DND-41 (cell line): ENCODE results near the gene SEMA5B.

Experiments used
- ATAC-seq: fragments of 200-7000 bp; cut with Tn5 transposase; 3 replicates; pipeline ENCODE4 v1.9.1; 2021; ENCODE audit warnings: low read depth; ENCODE audit not compliant: insufficient read depth
- DNase-seq: peaks from one replicate; pipeline ENCODE4 v3.0.0-alpha.2; 2020
- H2AFZ ChIP-seq: 2 replicates; pipeline ENCODE4 v1.6.0; 2012; ENCODE audit warnings: low read depth, low read length
- H3K27ac ChIP-seq: 2 replicates; pipeline ENCODE4 v1.5.1; 2012; ENCODE audit warnings: low read length, inconsistent platforms
- H3K27me3 ChIP-seq: fragments of 200-600 bp; sonication (generic); 2 replicates; pipeline ENCODE4 v1.6.0; 2012; ENCODE audit warnings: low read length, mild to moderate bottlenecking, inconsistent platforms; ENCODE audit not compliant: insufficient read depth, poor library complexity
- H3K36me3 ChIP-seq: 2 replicates; pipeline ENCODE4 v1.5.1; 2012; ENCODE audit warnings: low read length, inconsistent platforms; ENCODE audit not compliant: insufficient read depth
- H3K4me1 ChIP-seq: 2 replicates; pipeline ENCODE4 v1.5.1; 2012; ENCODE audit warnings: mild to moderate bottlenecking, low read length; ENCODE audit not compliant: insufficient read depth
- H3K4me2 ChIP-seq: 2 replicates; pipeline ENCODE4 v1.6.0; 2012; ENCODE audit warnings: mild to moderate bottlenecking, moderate library complexity, low read length, inconsistent platforms; ENCODE audit not compliant: insufficient read depth
- H3K4me3 ChIP-seq, 2 experiments: fragments of 200-600 bp in 1 of 2; shearing (Covaris generic) in 1 of 2; 2 replicates each; pipeline ENCODE4 v1.5.1; 2012 to 2016; ENCODE audit warnings: inconsistent platforms in 2 of 2, low read length in 2 of 2, mild to moderate bottlenecking in 2 of 2, low read depth in 1 of 2, moderate library complexity in 1 of 2
- H3K79me2 ChIP-seq: 2 replicates; pipeline ENCODE4 v1.6.0; 2012; ENCODE audit warnings: low read length, inconsistent platforms; ENCODE audit not compliant: insufficient read depth
- H3K9ac ChIP-seq: 2 replicates; pipeline ENCODE4 v1.6.0; 2012; ENCODE audit warnings: low read depth, mild to moderate bottlenecking, inconsistent platforms, low read length, moderate library complexity
- H3K9me3 ChIP-seq: 2 replicates; pipeline ENCODE4 v1.5.1; 2012; ENCODE audit warnings: low read length, moderate library complexity, mild to moderate bottlenecking, inconsistent platforms; ENCODE audit not compliant: insufficient read depth, severe bottlenecking
- H4K20me1 ChIP-seq: 2 replicates; pipeline ENCODE4 v1.6.0; 2012; ENCODE audit warnings: low read length; ENCODE audit not compliant: insufficient read depth
- EZH2 ChIP-seq: IDR thresholded peaks from 3 replicates; pipeline ENCODE4 v1.6.1; 2012; ENCODE audit warnings: borderline replicate concordance, low read depth, mild to moderate bottlenecking, moderate library complexity, low read length, inconsistent platforms; ENCODE audit not compliant: severe bottlenecking
- TF ChIP-seq, protein P1 (sequence below): IDR thresholded peaks from 2 replicates; pipeline ENCODE4 v1.5.1; 2012; ENCODE audit warnings: borderline replicate concordance, low read length, moderate library complexity, mild to moderate bottlenecking; ENCODE audit not compliant: poor library complexity, severe bottlenecking; ENCODE audit errors: extremely low read depth

The SEMA5B gene

GRCh38 chr3:122986693-122987179 is 40.8 kb downstream of the SEMA5B start:
- H3K9ac ChIP-seq = no peak overlapping the region
- no peaks in the 10 kb centered on the region for H3K79me2 ChIP-seq
- no peak overlapping the region for H3K27ac ChIP-seq
- ATAC-seq (no peak), DNase-seq (no peak)
- H3K4me3 ChIP-seq = no peak overlapping the region
- H3K36me3 ChIP-seq = no peaks in the 10 kb centered on the region
- H2AFZ ChIP-seq = no peak overlapping the region
- H3K27me3 ChIP-seq = peaks cover 23% of the 10 kb centered on the region
- no peaks in the 10 kb centered on the region for H3K4me1 ChIP-seq
- TF ChIP-seq, protein P1, sequence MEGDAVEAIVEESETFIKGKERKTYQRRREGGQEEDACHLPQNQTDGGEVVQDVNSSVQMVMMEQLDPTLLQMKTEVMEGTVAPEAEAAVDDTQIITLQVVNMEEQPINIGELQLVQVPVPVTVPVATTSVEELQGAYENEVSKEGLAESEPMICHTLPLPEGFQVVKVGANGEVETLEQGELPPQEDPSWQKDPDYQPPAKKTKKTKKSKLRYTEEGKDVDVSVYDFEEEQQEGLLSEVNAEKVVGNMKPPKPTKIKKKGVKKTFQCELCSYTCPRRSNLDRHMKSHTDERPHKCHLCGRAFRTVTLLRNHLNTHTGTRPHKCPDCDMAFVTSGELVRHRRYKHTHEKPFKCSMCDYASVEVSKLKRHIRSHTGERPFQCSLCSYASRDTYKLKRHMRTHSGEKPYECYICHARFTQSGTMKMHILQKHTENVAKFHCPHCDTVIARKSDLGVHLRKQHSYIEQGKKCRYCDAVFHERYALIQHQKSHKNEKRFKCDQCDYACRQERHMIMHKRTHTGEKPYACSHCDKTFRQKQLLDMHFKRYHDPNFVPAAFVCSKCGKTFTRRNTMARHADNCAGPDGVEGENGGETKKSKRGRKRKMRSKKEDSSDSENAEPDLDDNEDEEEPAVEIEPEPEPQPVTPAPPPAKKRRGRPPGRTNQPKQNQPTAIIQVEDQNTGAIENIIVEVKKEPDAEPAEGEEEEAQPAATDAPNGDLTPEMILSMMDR = no peak
- no peak for TF ChIP-seq EZH2
- no peaks in the 10 kb centered on the region for H4K20me1 ChIP-seq
- H3K9me3 ChIP-seq = no peaks in the 10 kb centered on the region
- H3K4me2 ChIP-seq = no peak overlapping the region

GRCh38 chr3:122985539-122985938 is 42.0 kb downstream of the SEMA5B start:
- H3K9me3 ChIP-seq = no peaks in the 10 kb centered on the region
- no peaks in the 10 kb centered on the region for H3K79me2 ChIP-seq
- H3K4me3 ChIP-seq = no peak overlapping the region
- ATAC-seq (no peak), DNase-seq (no peak)
- no peak overlapping the region for H3K27ac ChIP-seq
- no peak overlapping the region for H2AFZ ChIP-seq
- no peak overlapping the region for H3K4me2 ChIP-seq
- no peaks in the 10 kb centered on the region for H4K20me1 ChIP-seq
- TF ChIP-seq, protein P1 = no peak
- no peak for TF ChIP-seq EZH2
- no peaks in the 10 kb centered on the region for H3K36me3 ChIP-seq
- peaks cover 14% of the 10 kb centered on the region for H3K27me3 ChIP-seq
- H3K9ac ChIP-seq = no peak overlapping the region
- no peaks in the 10 kb centered on the region for H3K4me1 ChIP-seq

DNA sequence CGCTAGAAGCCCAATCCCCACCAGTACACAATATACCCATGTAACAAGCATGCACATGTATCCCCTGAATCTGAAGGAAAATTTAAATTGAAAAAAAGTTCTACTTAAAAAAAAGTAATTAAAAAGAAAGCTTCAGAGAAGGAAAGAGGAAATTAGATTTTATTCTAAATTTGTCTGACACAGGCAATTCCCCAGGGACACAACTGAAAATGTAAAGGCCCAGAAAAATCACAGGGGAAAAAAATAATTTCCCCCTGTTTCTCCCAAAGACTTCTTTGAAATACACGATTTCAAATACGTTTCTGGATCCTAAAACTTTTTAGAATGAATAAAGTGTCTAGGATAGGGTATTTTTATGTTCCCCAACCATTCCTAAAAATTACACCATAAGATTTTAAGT is 42.9 kb downstream of the SEMA5B start:
- TF ChIP-seq EZH2 = no peak
- TF ChIP-seq, protein P1 = no peak
- Histone ChIP-seq H3K4me1 (no peaks in the 10 kb centered on the region), H3K9me3 (no peaks in the 10 kb centered on the region), H3K27ac (no peak overlapping the region), H3K27me3 (peaks cover 7% of the 10 kb centered on the region), H4K20me1 (no peaks in the 10 kb centered on the region), H2AFZ (no peak overlapping the region), H3K36me3 (no peaks in the 10 kb centered on the region), H3K4me2 (no peak overlapping the region), H3K79me2 (no peaks in the 10 kb centered on the region), H3K4me3 (no peak overlapping the region), H3K9ac (no peak overlapping the region)
- no peak for ATAC-seq
- DNase-seq = no peak

GRCh38 chr3:122984007-122984406 is 43.6 kb downstream of the SEMA5B start:
- Histone ChIP-seq H3K9me3 (no peaks in the 10 kb centered on the region), H3K27ac (no peak overlapping the region), H3K9ac (no peak overlapping the region), H3K36me3 (no peaks in the 10 kb centered on the region), H3K79me2 (no peaks in the 10 kb centered on the region), H3K4me2 (no peak overlapping the region), H4K20me1 (no peaks in the 10 kb centered on the region), H3K4me3 (no peak overlapping the region), H2AFZ (no peak overlapping the region), H3K4me1 (no peaks in the 10 kb centered on the region), H3K27me3 (peaks cover 3% of the 10 kb centered on the region)
- no peak for TF ChIP-seq EZH2
- TF ChIP-seq, protein P1 = no peak
- no peak for DNase-seq
- ATAC-seq = no peak
